Upper lobe of right lung (tissue), 1 donor: ENCODE results near the gene RPS15. TPM values are rescaled to one million over a fixed set of nuclear protein-coding genes. Genes with fewer than 3 reads are reported as not detected.

ENCODE experiments used
- ATAC-seq: fragments of 200-7000 bp; cut with Tn5 transposase; one replicate; pipeline ENCODE4 v1.9.1; 2020; ENCODE audit warnings: mild to moderate bottlenecking, moderate library complexity
- DNase-seq: peaks from one replicate; pipeline ENCODE4 v3.0.0-alpha.2; 2020
- H3K27ac ChIP-seq: fragments of 200-600 bp; one replicate; pipeline ENCODE4 v1.8.0; 2022
- H3K27me3 ChIP-seq: fragments of 200-600 bp; one replicate; pipeline ENCODE4 v1.8.0; 2022; ENCODE audit warnings: mild to moderate bottlenecking
- H3K36me3 ChIP-seq: fragments of 200-600 bp; one replicate; pipeline ENCODE4 v1.8.0; 2022
- H3K4me1 ChIP-seq: fragments of 200-600 bp; one replicate; pipeline ENCODE4 v1.8.0; 2022
- H3K4me3 ChIP-seq: fragments of 200-600 bp; one replicate; pipeline ENCODE4 v1.8.0; 2022; ENCODE audit warnings: mild to moderate bottlenecking
- H3K9me3 ChIP-seq: fragments of 200-600 bp; one replicate; pipeline ENCODE4 v1.8.0; 2022
- CTCF ChIP-seq: fragments of 200-600 bp; IDR thresholded peaks from one replicate; pipeline ENCODE4 v1.8.0; 2022; ENCODE audit warnings: antibody characterized with exemption
- intact Hi-C: fragments of 100-400 bp; cut with DNase I; formaldehyde crosslinking; loops from one replicate; pipeline ENCODE4 v1.11.0; 2022
- long read RNA-seq: library from polyadenylated mRNA; unstranded; transcript quantifications from one replicate; pipeline ENCODE4 v2.0.0, GENCODE V29; 2021
- total RNA-seq: library from RNA; stranded (reverse); fragmentation: NEBNext Ultra II Directional; extraction: Animal tissue kit (Norgen Biotek cat#: 25700); gene quantifications from one replicate; pipeline ENCODE4 v1.2.1, GENCODE V29; 2021
- donor health status: DM: no; HTN: yes; CAD: no; lungs with severe emphysema.

Gene RPS15
- total RNA-seq = 841 TPM
- long read RNA-seq, transcript RPS15-201 (4 exons, 534 nt) = minor isoform, 7 of 248 reads
- long read RNA-seq, transcript RPS15-209 (4 exons, 510 nt) = major isoform, 234 of 248 reads
- long read RNA-seq, partial matches to known transcripts = 1 of 248 reads
- long read RNA-seq, other reads (novel, unspliced or antisense) = 1 of 248 reads

GRCh38 chr19:1438035-1438932 lies at the start of gene RPS15:
TSS of gene RPS15 (plus strand) at chr19:1438396. CDS start at chr19:1438426, 30 bp downstream.
- peak; percentile 96 for ATAC-seq
- TF ChIP-seq CTCF = peak; percentile 91
- DNase-seq = peak; percentile 97
- intact Hi-C loops = no loop called here
- Histone ChIP-seq H3K9me3 (no peaks in the 10 kb centered on the region), H3K27me3 (no peaks in the 10 kb centered on the region), H3K27ac (peak within 1 kb of the TSS; percentile 95), H3K36me3 (peaks cover 56% of the 10 kb centered on the region), H3K4me1 (peaks cover 13% of the 10 kb centered on the region), H3K4me3 (peak within 1 kb of the TSS; percentile 98)

GRCh38 chr19:1388637-1389026 lies 49.6 kb upstream of the RPS15 start:
- Histone ChIP-seq H3K27me3 (no peaks in the 10 kb centered on the region), H3K4me1 (peaks cover 13% of the 10 kb centered on the region), H3K27ac (no peak overlapping the region), H3K36me3 (peaks cover 45% of the 10 kb centered on the region), H3K4me3 (no peak overlapping the region), H3K9me3 (no peaks in the 10 kb centered on the region)
- DNase-seq = no peak
- intact Hi-C loops = no loop called here
- ATAC-seq = no peak
- no peak for TF ChIP-seq CTCF

- intact Hi-C loops = no loop called here
- Histone ChIP-seq H3K4me3 (no peak overlapping the region), H3K27me3 (no peaks in the 10 kb centered on the region), H3K36me3 (peaks cover 52% of the 10 kb centered on the region), H3K27ac (no peak overlapping the region), H3K9me3 (no peaks in the 10 kb centered on the region), H3K4me1 (peaks cover 12% of the 10 kb centered on the region)
- DNase-seq (no peak), ATAC-seq (no peak)
- no peak for TF ChIP-seq CTCF
These were observed 48.9 kb upstream of the RPS15 start for GRCh38 chr19:1389033-1389940.

GRCh38 chr19:1390890-1391423 lies 47.2 kb upstream of the RPS15 start:
- H3K27ac ChIP-seq = no peak overlapping the region
- TF ChIP-seq CTCF = no peak
- H3K4me1 ChIP-seq = no peaks in the 10 kb centered on the region
- intact Hi-C loops = no loop called here
- ATAC-seq (no peak), DNase-seq (no peak)
- H3K9me3 ChIP-seq = no peaks in the 10 kb centered on the region
- H3K4me3 ChIP-seq = no peak overlapping the region
- H3K36me3 ChIP-seq = peaks cover 52% of the 10 kb centered on the region
- no peaks in the 10 kb centered on the region for H3K27me3 ChIP-seq

- no peak for ATAC-seq
- Histone ChIP-seq H3K4me1 (no peaks in the 10 kb centered on the region), H3K27me3 (no peaks in the 10 kb centered on the region), H3K36me3 (peaks cover 52% of the 10 kb centered on the region), H3K9me3 (no peaks in the 10 kb centered on the region), H3K27ac (no peak overlapping the region), H3K4me3 (no peak overlapping the region)
- no peak for DNase-seq
- no peak for TF ChIP-seq CTCF
- intact Hi-C loops = no loop called here
These were observed 45.8 kb upstream of the RPS15 start for GRCh38 chr19:1392407-1392806.
